D721Med (cell line): Measurements from ENCODE around the gene KCNH1.

Experiments used
- DNase-seq: peaks from one replicate; pipeline ENCODE4 v3.0.0; 2011; ENCODE audit warnings: low spot score; ENCODE audit not compliant: insufficient read length
- FAIRE-seq: peaks from 2 replicates; lab custom pipeline; 2011; peaks lifted over from hg19 to GRCh38; lab: Jason Lieb, UNC
- CTCF ChIP-seq: IDR thresholded peaks from 2 replicates; pipeline ENCODE4 v1.5.1; 2012; ENCODE audit warnings: mild to moderate bottlenecking, control low read depth; ENCODE audit not compliant: insufficient read depth; ENCODE audit errors: missing control alignments

The KCNH1 gene

GRCh38 chr1:210715072-210715471 is 418.9 kb downstream of the KCNH1 start:
- DNase-seq, result no peak
- no peak for TF ChIP-seq CTCF
- FAIRE-seq, result no peak

GRCh38 chr1:210711825-210712612 is 421.9 kb downstream of the KCNH1 start:
- TF ChIP-seq CTCF, result peak; percentile 8
- no peak for FAIRE-seq
- DNase-seq, result no peak

- FAIRE-seq (no peak), DNase-seq (no peak)
- no peak for TF ChIP-seq CTCF
These were observed 424.2 kb downstream of the KCNH1 start for GRCh38 chr1:210709701-210710100.

GRCh38 chr1:210707300-210708240 is 426.4 kb downstream of the KCNH1 start:
- TF ChIP-seq CTCF, result no peak
- FAIRE-seq (peak; percentile 71), DNase-seq (no peak)

GRCh38 chr1:210706246-210706645 is 427.7 kb downstream of the KCNH1 start:
- DNase-seq (no peak), FAIRE-seq (no peak)
- no peak for TF ChIP-seq CTCF

GRCh38 chr1:210705086-210705485 is 428.9 kb downstream of the KCNH1 start:
- DNase-seq, result no peak
- no peak for TF ChIP-seq CTCF
- FAIRE-seq, result no peak
